GM06990 (cell line): ENCODE results near the gene DENND10.
"Not testable (repeated sequence)": the region's sequence is repeated elsewhere in the genome, so short reads cannot be mapped to it uniquely, and the experiment has no call there.

Source experiments
- DNase-seq: peaks from one replicate; pipeline ENCODE4 v3.0.0-alpha.2; 2011; ENCODE audit not compliant: insufficient read length; ENCODE audit errors: extremely low read depth
- H3K27me3 ChIP-seq: replicated peaks from 2 replicates; pipeline ENCODE4 v1.6.0; 2011; ENCODE audit warnings: low read length; ENCODE audit not compliant: control insufficient read depth, insufficient read depth
- H3K36me3 ChIP-seq: 2 replicates; pipeline ENCODE4 v1.5.1; 2011; ENCODE audit warnings: low read length; ENCODE audit not compliant: control insufficient read depth, insufficient read depth
- H3K4me3 ChIP-seq: replicated peaks from 2 replicates; pipeline ENCODE4 v1.5.1; 2011; ENCODE audit warnings: low read depth, mild to moderate bottlenecking, control low read depth, low read length
- CTCF ChIP-seq: IDR thresholded peaks from 2 replicates; pipeline ENCODE4 v1.5.1; 2011; ENCODE audit warnings: low read length, control low read depth, mild to moderate bottlenecking, inconsistent platforms; ENCODE audit not compliant: insufficient read depth, poor library complexity, severe bottlenecking

The DENND10 gene

GRCh38 chr10:119090968-119091367 is 12.9 kb upstream of the DENND10 start:
- no peak for TF ChIP-seq CTCF
- Histone ChIP-seq H3K4me3 (no peak overlapping the region), H3K27me3 (no peaks in the 10 kb centered on the region), H3K36me3 (no peaks in the 10 kb centered on the region)
- peak; percentile 32 for DNase-seq

- no peak for DNase-seq
- H3K36me3 ChIP-seq, result no peaks in the 10 kb centered on the region
- no peak for TF ChIP-seq CTCF
- no peaks in the 10 kb centered on the region for H3K27me3 ChIP-seq
- H3K4me3 ChIP-seq, result no peak overlapping the region
Observed at GRCh38 chr10:119095640-119096039, 8.3 kb upstream of the DENND10 start.

- DNase-seq, H3K27me3 ChIP-seq, H3K4me3 ChIP-seq, H3K36me3 ChIP-seq: not testable (repeated sequence)
Observed at GRCh38 chr10:119096641-119097415, 7.1 kb upstream of the DENND10 start.

- no peak for TF ChIP-seq CTCF
- H3K27me3 ChIP-seq, result no peaks in the 10 kb centered on the region
- no peaks in the 10 kb centered on the region for H3K36me3 ChIP-seq
- H3K4me3 ChIP-seq, result no peak overlapping the region
- no peak for DNase-seq
Observed at GRCh38 chr10:119098576-119098975, 5.3 kb upstream of the DENND10 start.

GRCh38 chr10:119100434-119101238 is 3.3 kb upstream of the DENND10 start:
- DNase-seq, result no peak
- Histone ChIP-seq H3K36me3 (no peaks in the 10 kb centered on the region), H3K27me3 (no peaks in the 10 kb centered on the region), H3K4me3 (no peak overlapping the region)
- no peak for TF ChIP-seq CTCF

GRCh38 chr10:119101366-119102098 is 2.4 kb upstream of the DENND10 start:
- no peak for DNase-seq
- no peaks in the 10 kb centered on the region for H3K36me3 ChIP-seq
- no peak for TF ChIP-seq CTCF
- H3K4me3 ChIP-seq, result no peak overlapping the region
- H3K27me3 ChIP-seq, result no peaks in the 10 kb centered on the region
